GM06990 (cell line): Measurements from ENCODE around the gene SIN3B.

ENCODE experiments used
- DNase-seq: peaks from one replicate; pipeline ENCODE4 v3.0.0-alpha.2; 2011; ENCODE audit not compliant: insufficient read length; ENCODE audit errors: extremely low read depth
- H3K27me3 ChIP-seq: replicated peaks from 2 replicates; pipeline ENCODE4 v1.6.0; 2011; ENCODE audit warnings: low read length; ENCODE audit not compliant: control insufficient read depth, insufficient read depth
- H3K36me3 ChIP-seq: 2 replicates; pipeline ENCODE4 v1.5.1; 2011; ENCODE audit warnings: low read length; ENCODE audit not compliant: control insufficient read depth, insufficient read depth
- H3K4me3 ChIP-seq: replicated peaks from 2 replicates; pipeline ENCODE4 v1.5.1; 2011; ENCODE audit warnings: low read depth, mild to moderate bottlenecking, control low read depth, low read length
- CTCF ChIP-seq: IDR thresholded peaks from 2 replicates; pipeline ENCODE4 v1.5.1; 2011; ENCODE audit warnings: low read length, control low read depth, mild to moderate bottlenecking, inconsistent platforms; ENCODE audit not compliant: insufficient read depth, poor library complexity, severe bottlenecking

Gene SIN3B

GRCh38 chr19:16889366-16889882, 60.2 kb downstream of the SIN3B start:
- DNase-seq, result no peak

DNA sequence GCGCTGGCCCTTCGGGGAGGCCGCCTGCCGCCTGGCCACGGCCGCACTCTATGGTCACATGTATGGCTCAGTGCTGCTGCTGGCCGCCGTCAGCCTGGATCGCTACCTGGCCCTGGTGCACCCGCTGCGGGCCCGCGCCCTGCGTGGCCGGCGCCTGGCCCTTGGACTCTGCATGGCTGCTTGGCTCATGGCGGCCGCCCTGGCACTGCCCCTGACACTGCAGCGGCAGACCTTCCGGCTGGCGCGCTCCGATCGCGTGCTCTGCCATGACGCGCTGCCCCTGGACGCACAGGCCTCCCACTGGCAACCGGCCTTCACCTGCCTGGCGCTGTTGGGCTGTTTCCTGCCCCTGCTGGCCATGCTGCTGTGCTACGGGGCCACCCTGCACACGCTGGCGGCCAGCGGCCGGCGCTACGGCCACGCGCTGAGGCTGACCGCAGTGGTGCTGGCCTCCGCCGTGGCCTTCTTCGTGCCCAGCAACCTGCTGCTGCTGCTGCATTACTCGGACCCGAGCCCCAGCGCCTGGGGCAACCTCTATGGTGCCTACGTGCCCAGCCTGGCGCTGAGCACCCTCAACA, 60.8 kb downstream of the SIN3B start:
- no peak overlapping the region; the same call in 1 of the 2 replicates for H3K4me3 ChIP-seq
- H3K36me3 ChIP-seq, result no peaks in the 10 kb centered on the region
- no peaks in the 10 kb centered on the region for H3K27me3 ChIP-seq
- TF ChIP-seq CTCF, result no peak
- DNase-seq, result no peak

More at GRCh38 chr19:16889366-16889882, 60.2 kb downstream of the SIN3B start:
- Histone ChIP-seq H3K4me3 (peak overlapping the region; percentile 42), H3K36me3 (no peaks in the 10 kb centered on the region), H3K27me3 (no peaks in the 10 kb centered on the region)
- no peak for TF ChIP-seq CTCF

GRCh38 chr19:16890461-16891184, 61.4 kb downstream of the SIN3B start:
- H3K36me3 ChIP-seq, result no peaks in the 10 kb centered on the region
- no peaks in the 10 kb centered on the region for H3K27me3 ChIP-seq
- no peak for DNase-seq
- H3K4me3 ChIP-seq, result no peak overlapping the region
- TF ChIP-seq CTCF, result no peak

DNA sequence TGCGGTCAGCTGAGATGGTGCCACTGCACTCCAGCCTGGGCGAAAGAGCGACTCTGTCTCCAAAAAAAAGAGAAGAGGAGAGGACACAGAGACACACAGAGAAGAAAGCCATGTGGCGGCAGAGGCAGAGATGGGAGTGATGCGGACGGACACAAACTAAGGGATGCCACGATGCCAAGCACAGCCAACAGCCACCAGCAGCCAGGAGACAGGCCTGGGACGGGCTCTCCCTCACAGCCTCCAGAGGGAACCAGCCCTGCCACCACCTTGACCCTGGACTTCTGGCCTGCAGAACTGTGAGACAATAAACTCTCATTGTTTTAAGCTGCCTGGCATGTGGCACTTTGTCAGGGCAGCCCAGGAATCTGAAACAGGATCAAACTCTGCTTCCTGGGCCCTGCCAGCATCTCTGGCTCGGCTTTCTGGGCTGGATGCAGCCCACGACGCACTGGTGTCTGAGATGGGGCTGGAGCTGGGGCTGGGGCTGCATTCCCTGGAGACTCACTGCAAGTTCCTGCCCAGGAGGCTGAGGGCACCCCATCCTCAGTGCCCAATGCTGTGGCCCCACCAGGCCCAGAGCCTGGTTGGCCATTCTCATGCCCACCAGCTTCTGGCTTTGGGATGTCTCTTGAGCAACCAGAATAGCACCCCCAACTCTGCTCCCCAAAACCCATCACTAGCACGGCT, 62.6 kb downstream of the SIN3B start:
- no peak for DNase-seq
- no peak for TF ChIP-seq CTCF
- no peak overlapping the region for H3K4me3 ChIP-seq
- no peaks in the 10 kb centered on the region for H3K27me3 ChIP-seq
- no peaks in the 10 kb centered on the region for H3K36me3 ChIP-seq

DNA sequence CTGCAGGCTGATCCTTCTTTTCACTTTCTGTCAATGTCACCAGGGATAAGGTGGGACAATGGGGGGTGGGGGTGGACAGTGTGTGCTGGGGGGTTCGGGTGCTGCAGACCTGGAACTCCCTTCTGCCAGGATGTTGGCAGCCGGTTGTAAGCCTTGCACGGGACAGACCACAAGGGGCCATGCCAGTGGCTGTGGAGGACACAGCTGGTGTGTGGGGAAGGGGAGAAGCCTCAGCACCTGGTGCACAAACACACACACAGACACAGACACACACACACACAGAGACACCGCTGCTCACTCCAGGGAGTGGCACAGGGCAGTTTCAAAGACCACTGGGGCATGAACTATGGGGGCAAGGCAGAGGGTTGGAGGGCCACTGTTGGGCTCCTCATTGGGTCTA, 63.2 kb downstream of the SIN3B start:
- H3K36me3 ChIP-seq, result no peaks in the 10 kb centered on the region
- H3K4me3 ChIP-seq, result no peak overlapping the region
- no peak for TF ChIP-seq CTCF
- no peak for DNase-seq
- no peaks in the 10 kb centered on the region for H3K27me3 ChIP-seq
